GM19324 (cell line): ENCODE data around the gene PTPN21.
A peak's percentile ranks its signal among the peaks of the same experiment; 100 is the strongest.

Experiments
- ATAC-seq: cut with Tn5 transposase; IDR thresholded peaks from one replicate; pipeline ENCODE4 v1.9.1; 2021; ENCODE audit warnings: mild to moderate bottlenecking, moderate library complexity; ENCODE audit not compliant: unreplicated experiment, low FRiP score

The PTPN21 gene

GRCh38 chr14:88554457-88555286 lies at the start of gene PTPN21:
Gene PTPN21, minus strand, starts transcription at chr14:88555007. Its CDS starts 4,590 bp downstream, at chr14:88550417.
- peak; percentile 43 for ATAC-seq

- ATAC-seq, result no peak
Observed at GRCh38 chr14:88604212-88604611, 49.4 kb upstream of the PTPN21 start.

- ATAC-seq, result peak; percentile 83
Observed at GRCh38 chr14:88599761-88600439, 45.1 kb upstream of the PTPN21 start.

- no peak for ATAC-seq
Observed at GRCh38 chr14:88599326-88599725, 44.5 kb upstream of the PTPN21 start.

- ATAC-seq, result no peak
Observed at GRCh38 chr14:88598097-88598675, 43.4 kb upstream of the PTPN21 start.

- ATAC-seq, result no peak
Observed at GRCh38 chr14:88597601-88598000, 42.8 kb upstream of the PTPN21 start.

GRCh38 chr14:88597038-88597437 lies 42.2 kb upstream of the PTPN21 start:
- no peak for ATAC-seq

GRCh38 chr14:88592031-88592430 lies 37.2 kb upstream of the PTPN21 start:
- ATAC-seq, result no peak

GRCh38 chr14:88590173-88590572 lies 35.4 kb upstream of the PTPN21 start:
- no peak for ATAC-seq

GRCh38 chr14:88588081-88588480 lies 33.3 kb upstream of the PTPN21 start:
- ATAC-seq, result no peak

- ATAC-seq, result no peak
Observed at GRCh38 chr14:88584451-88584850, 29.6 kb upstream of the PTPN21 start.

- no peak for ATAC-seq
Observed at GRCh38 chr14:88576222-88576621, 21.4 kb upstream of the PTPN21 start.

- ATAC-seq, result no peak
Observed at GRCh38 chr14:88572117-88572516, 17.3 kb upstream of the PTPN21 start.

GRCh38 chr14:88568196-88568595 lies 13.4 kb upstream of the PTPN21 start:
- no peak for ATAC-seq

GRCh38 chr14:88565427-88565826 lies 10.6 kb upstream of the PTPN21 start:
- no peak for ATAC-seq

- no peak for ATAC-seq
Observed at GRCh38 chr14:88563845-88564244, 9.0 kb upstream of the PTPN21 start.

- peak; percentile 99 for ATAC-seq
Observed at GRCh38 chr14:88562831-88563686, 8.3 kb upstream of the PTPN21 start, which contains the start of gene ZC3H14. Gene ZC3H14, plus strand, starts transcription at chr14:88563037. Its CDS starts 97 bp downstream, at chr14:88563134.

- no peak for ATAC-seq
Observed at GRCh38 chr14:88562532-88562830, 7.7 kb upstream of the PTPN21 start.

- no peak for ATAC-seq
Observed at GRCh38 chr14:88559852-88560251, 5.0 kb upstream of the PTPN21 start.

GRCh38 chr14:88556581-88556980 lies 1.8 kb upstream of the PTPN21 start:
- no peak for ATAC-seq
